PC-9 (cell line): ENCODE results near the gene TMEM273. TPM values are rescaled to one million over a fixed set of nuclear protein-coding genes. Genes with fewer than 3 reads are reported as not detected.

Experiments used
- BruUV-seq: library from RNA; stranded (reverse); fragments of 400-500 nt; replicated peaks from 2 replicates; lab custom pipeline; 2021; lab: Mats Ljungman, UMichigan
- CTCF ChIA-PET: fragments of 300-600 bp; sonication (Branson Sonifier 250); formaldehyde crosslinking; loops from one replicate; lab custom pipeline; 2022; ENCODE audit warnings: antibody characterized with exemption; lab: Charles Lee
- POLR2A ChIA-PET: fragments of 300-600 bp; sonication (Branson Sonifier 250); formaldehyde crosslinking; loops from one replicate; lab custom pipeline; 2022; ENCODE audit warnings: antibody characterized with exemption; ENCODE audit not compliant: unreplicated experiment; lab: Charles Lee
- DNase-seq, 2 experiments: peaks; one replicate each; pipeline versions ENCODE4 v3.0.0 to v3.0.0-alpha.2; 2015 to 2022; ENCODE audit warnings: mixed read lengths in 1 of 2
- H2AFZ ChIP-seq: fragments of 200-600 bp; sonication (generic); 2 replicates; pipeline ENCODE4 v1.8.1; 2017; ENCODE audit warnings: antibody characterized with exemption
- H3F3A ChIP-seq: fragments of 200-600 bp; sonication (generic); 2 replicates; pipeline ENCODE4 v1.8.1; 2017; ENCODE audit warnings: antibody characterized with exemption, mild to moderate bottlenecking, low read depth; ENCODE audit not compliant: insufficient read depth
- H3K27ac ChIP-seq: fragments of 200-600 bp; sonication (generic); 2 replicates; pipeline ENCODE4 v1.6.1; 2016; ENCODE audit warnings: mixed run types
- H3K27me3 ChIP-seq: fragments of 200-600 bp; sonication (generic); 2 replicates; pipeline ENCODE4 v1.6.1; 2016; ENCODE audit warnings: low read depth, mixed run types; ENCODE audit not compliant: insufficient read depth
- H3K36me3 ChIP-seq: fragments of 200-600 bp; sonication (generic); 2 replicates; pipeline ENCODE4 v1.6.1; 2016; ENCODE audit warnings: low read depth, mixed run types
- H3K4me1 ChIP-seq: fragments of 200-600 bp; sonication (generic); replicated peaks from 2 replicates; pipeline ENCODE4 v1.6.1; 2016; ENCODE audit warnings: mixed run types; ENCODE audit not compliant: insufficient read depth
- H3K4me2 ChIP-seq: fragments of 200-600 bp; sonication (generic); 2 replicates; pipeline ENCODE4 v1.6.1; 2017; ENCODE audit warnings: mixed run types
- H3K4me3 ChIP-seq: fragments of 200-600 bp; sonication (generic); 2 replicates; pipeline ENCODE4 v1.6.1; 2016; ENCODE audit warnings: mixed run types
- H3K79me2 ChIP-seq: fragments of 200-600 bp; sonication (generic); 2 replicates; pipeline ENCODE4 v1.6.1; 2017; ENCODE audit warnings: low read depth, mixed run types
- H3K9me2 ChIP-seq: fragments of 200-600 bp; sonication (generic); 2 replicates; pipeline ENCODE4 v1.8.1; 2017; ENCODE audit warnings: mild to moderate bottlenecking; ENCODE audit not compliant: insufficient read depth
- H3K9me3 ChIP-seq: fragments of 200-600 bp; sonication (generic); 2 replicates; pipeline ENCODE4 v1.8.1; 2016; ENCODE audit warnings: low read depth; ENCODE audit not compliant: insufficient read depth
- H4K20me1 ChIP-seq: fragments of 200-600 bp; sonication (generic); 2 replicates; pipeline ENCODE4 v1.8.1; 2017; ENCODE audit not compliant: insufficient read depth
- EZH2 ChIP-seq: fragments of 200-600 bp; sonication (generic); IDR thresholded peaks from 2 replicates; pipeline ENCODE4 v1.8.0; 2017; ENCODE audit warnings: antibody characterized with exemption, low read depth
- intact Hi-C: fragments of 100-400 bp; cut with micrococcal nuclease; formaldehyde crosslinking; loops from one replicate; pipeline ENCODE4 v1.10.0; 2022; ENCODE audit not compliant: unreplicated experiment
- total RNA-seq: library from RNA; stranded (reverse); gene quantifications from 2 replicates; pipeline ENCODE4 v1.2.3, GENCODE V29; 2021
- TF ChIP-seq, protein P1 (sequence below): fragments of 200-600 bp; sonication (generic); conservative IDR thresholded peaks from 2 replicates; pipeline ENCODE4 v1.6.1; 2017; ENCODE audit warnings: mixed run types, antibody characterized with exemption, mild to moderate bottlenecking, moderate library complexity

The TMEM273 gene
- total RNA-seq, 1 experiment from 2014 or later: 0.26 TPM

DNA sequence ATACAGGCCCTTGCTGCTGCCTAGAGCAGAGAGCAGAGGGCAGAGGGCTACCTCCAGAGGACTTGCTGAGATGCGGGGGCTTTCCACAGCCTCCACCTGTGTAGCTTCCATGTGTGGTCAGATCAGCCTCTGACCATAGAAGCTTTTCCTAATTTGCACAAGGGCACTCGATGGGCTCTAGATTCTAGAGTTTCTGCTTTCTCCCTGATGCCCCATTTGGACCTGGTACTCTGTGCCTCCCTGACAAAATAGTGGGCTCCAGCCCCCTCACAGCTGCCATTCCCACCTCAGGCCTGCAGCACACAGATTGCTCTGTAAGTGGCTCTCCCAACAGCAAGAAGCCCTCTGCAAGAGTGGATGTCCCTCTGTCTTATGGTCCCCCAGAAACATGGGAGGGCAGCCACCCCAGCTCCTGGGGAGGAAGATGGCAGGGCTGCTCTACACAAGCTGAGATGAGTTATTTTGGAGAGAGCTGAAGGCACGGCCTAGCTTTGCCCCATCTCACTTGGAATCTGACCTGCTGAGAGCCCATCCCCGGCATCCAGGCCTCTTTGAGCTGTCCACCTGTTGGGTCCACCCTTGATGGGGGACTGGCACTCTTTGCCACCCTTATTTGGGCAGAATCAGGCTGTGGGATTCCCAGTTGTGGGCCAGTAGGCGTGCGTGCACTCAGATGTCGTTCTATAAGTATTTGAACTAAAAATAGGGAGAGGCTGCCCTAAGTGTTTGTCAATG is 16.7 kb downstream of the TMEM273 start:
- no peak for DNase-seq
- Histone ChIP-seq H3K9me3 (no peaks in the 10 kb centered on the region), H4K20me1 (no peaks in the 10 kb centered on the region), H3K36me3 (no peaks in the 10 kb centered on the region), H3K27me3 (no peaks in the 10 kb centered on the region), H3K79me2 (no peaks in the 10 kb centered on the region), H3K27ac (no peak overlapping the region), H2AFZ (no peak overlapping the region), H3K4me2 (no peak overlapping the region), H3K4me3 (no peak overlapping the region), H3F3A (no peaks in the 10 kb centered on the region), H3K9me2 (no peaks in the 10 kb centered on the region), H3K4me1 (peaks cover 7% of the 10 kb centered on the region; the same call in 1 of the 2 replicates)
- TF ChIP-seq EZH2: no peak
- TF ChIP-seq, protein P1, sequence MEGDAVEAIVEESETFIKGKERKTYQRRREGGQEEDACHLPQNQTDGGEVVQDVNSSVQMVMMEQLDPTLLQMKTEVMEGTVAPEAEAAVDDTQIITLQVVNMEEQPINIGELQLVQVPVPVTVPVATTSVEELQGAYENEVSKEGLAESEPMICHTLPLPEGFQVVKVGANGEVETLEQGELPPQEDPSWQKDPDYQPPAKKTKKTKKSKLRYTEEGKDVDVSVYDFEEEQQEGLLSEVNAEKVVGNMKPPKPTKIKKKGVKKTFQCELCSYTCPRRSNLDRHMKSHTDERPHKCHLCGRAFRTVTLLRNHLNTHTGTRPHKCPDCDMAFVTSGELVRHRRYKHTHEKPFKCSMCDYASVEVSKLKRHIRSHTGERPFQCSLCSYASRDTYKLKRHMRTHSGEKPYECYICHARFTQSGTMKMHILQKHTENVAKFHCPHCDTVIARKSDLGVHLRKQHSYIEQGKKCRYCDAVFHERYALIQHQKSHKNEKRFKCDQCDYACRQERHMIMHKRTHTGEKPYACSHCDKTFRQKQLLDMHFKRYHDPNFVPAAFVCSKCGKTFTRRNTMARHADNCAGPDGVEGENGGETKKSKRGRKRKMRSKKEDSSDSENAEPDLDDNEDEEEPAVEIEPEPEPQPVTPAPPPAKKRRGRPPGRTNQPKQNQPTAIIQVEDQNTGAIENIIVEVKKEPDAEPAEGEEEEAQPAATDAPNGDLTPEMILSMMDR: no peak
- ChIA-PET POLR2A (no interaction called here), CTCF (no interaction called here)
- intact Hi-C loops: no loop called here
- BruUV-seq: no TSS peak

DNA sequence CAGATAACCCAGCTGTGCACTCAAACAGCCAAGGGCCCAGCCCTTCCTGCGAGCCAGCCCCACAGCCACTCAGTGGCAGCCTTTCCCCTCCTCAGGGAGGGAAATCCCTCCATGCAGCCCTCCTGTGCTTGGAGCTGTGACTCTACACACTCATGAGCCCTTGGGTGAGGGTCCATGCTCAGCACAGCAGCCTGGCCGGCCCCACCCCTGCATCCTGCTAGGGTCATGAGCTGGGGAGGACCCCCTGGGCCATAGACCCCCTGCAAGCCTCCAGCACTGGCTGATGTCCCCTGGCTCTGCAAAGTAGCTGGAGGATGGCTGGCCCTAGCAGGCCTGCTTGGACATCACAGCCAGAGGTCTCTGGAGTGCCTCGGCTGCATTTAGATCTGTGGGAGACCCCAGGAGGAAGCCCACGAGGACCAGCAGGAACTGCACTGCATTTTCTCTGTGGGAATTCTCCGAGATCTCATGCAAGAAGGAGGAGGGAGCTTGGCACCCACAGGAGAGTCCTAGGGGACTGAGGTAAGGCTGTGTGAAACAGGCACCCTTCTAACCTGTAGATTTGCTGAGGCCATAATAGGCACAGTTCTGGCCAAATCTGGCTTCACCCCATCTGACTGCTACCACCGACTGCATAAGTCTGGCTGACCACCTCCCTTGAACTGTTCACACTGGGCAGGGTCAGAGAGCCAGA is 17.4 kb downstream of the TMEM273 start:
- H2AFZ ChIP-seq: no peak overlapping the region
- H3K36me3 ChIP-seq: no peaks in the 10 kb centered on the region
- H3K4me3 ChIP-seq: no peak overlapping the region
- ChIA-PET CTCF (no interaction called here), POLR2A (no interaction called here)
- H3K4me2 ChIP-seq: no peak overlapping the region
- no TSS peak for BruUV-seq
- DNase-seq: no peak
- H4K20me1 ChIP-seq: no peaks in the 10 kb centered on the region
- no peaks in the 10 kb centered on the region for H3K9me3 ChIP-seq
- H3K4me1 ChIP-seq: peaks cover 7% of the 10 kb centered on the region; the same call in 1 of the 2 replicates
- TF ChIP-seq EZH2: no peak
- TF ChIP-seq, protein P1: no peak
- H3K79me2 ChIP-seq: no peaks in the 10 kb centered on the region
- no peaks in the 10 kb centered on the region for H3K9me2 ChIP-seq
- no peaks in the 10 kb centered on the region for H3F3A ChIP-seq
- intact Hi-C loops: no loop called here
- no peak overlapping the region for H3K27ac ChIP-seq
- no peaks in the 10 kb centered on the region for H3K27me3 ChIP-seq

DNA sequence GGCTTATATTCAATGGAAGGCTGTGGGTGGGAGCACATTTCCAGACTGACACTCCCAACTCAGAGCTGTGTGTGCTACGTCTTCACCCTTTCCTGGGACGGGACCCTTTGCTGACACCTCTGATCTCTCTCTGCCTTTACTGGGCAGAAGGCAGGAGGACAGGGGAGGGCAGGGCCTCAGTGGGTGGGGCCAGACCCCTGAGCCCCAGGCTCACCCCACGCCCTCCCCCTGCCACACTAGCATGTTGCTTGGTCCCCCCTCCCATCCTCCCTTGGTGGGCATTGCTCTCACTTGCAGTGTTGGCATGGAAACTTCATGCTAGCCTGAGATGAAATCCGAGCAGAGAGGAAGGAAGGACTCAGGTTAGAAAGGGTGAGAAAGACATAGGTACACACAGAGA is 18.4 kb downstream of the TMEM273 start:
- POLR2A ChIA-PET: no interaction called here
- Histone ChIP-seq H3K9me3 (no peaks in the 10 kb centered on the region), H3K27ac (no peak overlapping the region), H3K4me1 (peaks cover under 1% of the 10 kb centered on the region; the same call in 1 of the 2 replicates), H3K36me3 (no peaks in the 10 kb centered on the region), H3K27me3 (no peaks in the 10 kb centered on the region), H3F3A (no peaks in the 10 kb centered on the region), H2AFZ (no peak overlapping the region), H4K20me1 (no peaks in the 10 kb centered on the region), H3K4me3 (no peak overlapping the region), H3K9me2 (no peaks in the 10 kb centered on the region), H3K4me2 (no peak overlapping the region), H3K79me2 (no peaks in the 10 kb centered on the region)
- DNase-seq: no peak
- TF ChIP-seq, protein P1: no peak
- no peak for TF ChIP-seq EZH2
- intact Hi-C loops: no loop called here
- CTCF ChIA-PET: no interaction called here
- BruUV-seq: no TSS peak
